K562 (cell line): ENCODE results near the gene AKT1. TPM values are rescaled to one million over a fixed set of nuclear protein-coding genes. Genes with fewer than 3 reads are reported as not detected.

ENCODE experiments used
- ATAC-seq: fragments of 200-7000 bp; cut with Tn5 transposase; 3 replicates; pipeline ENCODE4 v1.9.1; 2020; ENCODE audit warnings: moderate library complexity
- BruUV-seq: library from RNA; stranded (reverse); fragments of 400-500 nt; replicated peaks from 2 replicates; lab custom pipeline; 2021; lab: Mats Ljungman, UMichigan
- CTCF ChIA-PET: fragments of 300-600 bp; formaldehyde crosslinking; extraction: SDS; loops from one replicate; lab custom pipeline; 2021; ENCODE audit warnings: low intra/inter-chr PET ratio; lab: Yijun Ruan, JAX
- POLR2A ChIA-PET: fragments of 300-600, 350-650 bp; sonication (Branson Sonifier 250); formaldehyde crosslinking; extraction: SDS; loops from one replicate; lab custom pipeline; 2021; ENCODE audit warnings: antibody characterized with exemption, inconsistent platforms; lab: Yijun Ruan, JAX
- DNase-seq, 4 experiments: peaks; one replicate each; pipeline versions ENCODE4 v3.0.0 to v3.0.0-alpha.2; 2011 to 2018; ENCODE audit warnings: low spot score in 3 of 4, mixed read lengths in 3 of 4; ENCODE audit errors: extremely low read depth in 1 of 4
- FAIRE-seq: peaks from 2 replicates; lab custom pipeline; 2011; peaks lifted over from hg19 to GRCh38; lab: Jason Lieb, UNC
- H2AFZ ChIP-seq: 2 replicates; pipeline ENCODE4 v1.6.0; 2011; ENCODE audit warnings: low read depth, low read length, control low read depth, inconsistent platforms
- H3K27ac ChIP-seq: fragments of 200-600 bp; 3 replicates; pipeline ENCODE4 v1.8.0; 2011; ENCODE audit warnings: low read depth, mild to moderate bottlenecking, control low read depth, inconsistent platforms, low read length, moderate library complexity, mixed read lengths; ENCODE audit errors: extremely low read depth
- H3K27me3 ChIP-seq, 2 experiments: fragments of 300-600 bp in 1 of 2; 2 replicates in 1 of 2; 3 replicates in 1 of 2; pipeline versions ENCODE4 v1.6.0 to v1.8.0; 2011; ENCODE audit warnings: inconsistent platforms in 2 of 2, low read length in 2 of 2, mild to moderate bottlenecking in 1 of 2, mixed read lengths in 1 of 2, moderate library complexity in 1 of 2; ENCODE audit not compliant: control insufficient read depth in 2 of 2, insufficient read depth in 2 of 2
- H3K36me3 ChIP-seq: fragments of 300-600 bp; 3 replicates; pipeline ENCODE4 v1.8.0; 2011; ENCODE audit warnings: mild to moderate bottlenecking, low read length, inconsistent platforms; ENCODE audit not compliant: control insufficient read depth, insufficient read depth
- H3K4me1 ChIP-seq, 2 experiments: fragments of 200-600 bp in 1 of 2; replicated peaks in 1 of 2; 2 replicates in 1 of 2; 3 replicates in 1 of 2; pipeline versions ENCODE4 v1.5.1 to v1.8.0; 2011; ENCODE audit warnings: inconsistent platforms in 2 of 2, low read length in 2 of 2, mild to moderate bottlenecking in 1 of 2, mixed read lengths in 1 of 2, moderate library complexity in 1 of 2; ENCODE audit not compliant: control insufficient read depth in 2 of 2, insufficient read depth in 2 of 2
- H3K4me2 ChIP-seq: 2 replicates; pipeline ENCODE4 v1.6.1; 2011; ENCODE audit warnings: low read length, control low read depth, inconsistent platforms, mixed read lengths; ENCODE audit not compliant: insufficient read depth
- H3K4me3 ChIP-seq: fragments of 200-600 bp; sonication (generic), shearing (Covaris generic); 2 replicates; pipeline ENCODE4 v1.5.1; 2016; ENCODE audit warnings: control low read depth, inconsistent platforms
- H3K79me2 ChIP-seq: fragments of 200-600 bp; 3 replicates; pipeline ENCODE4 v1.8.0; 2011; ENCODE audit warnings: low read length, inconsistent platforms; ENCODE audit not compliant: control insufficient read depth, insufficient read depth
- H3K9ac ChIP-seq, 2 experiments: 2 replicates each; pipeline versions ENCODE4 v1.6.0 to v1.6.1; 2011; ENCODE audit warnings: low read depth in 2 of 2, low read length in 2 of 2, control low read depth in 1 of 2, inconsistent platforms in 1 of 2, mild to moderate bottlenecking in 1 of 2, mixed read lengths in 1 of 2; ENCODE audit not compliant: insufficient read depth in 1 of 2
- H3K9me1 ChIP-seq: one replicate; pipeline ENCODE4 v1.6.0; 2011; ENCODE audit warnings: inconsistent platforms, mild to moderate bottlenecking, low read length, moderate library complexity; ENCODE audit not compliant: control insufficient read depth, insufficient read depth
- H3K9me3 ChIP-seq: replicated peaks from 2 replicates; pipeline ENCODE4 v1.5.1; 2011; ENCODE audit warnings: low read depth, low read length, inconsistent platforms; ENCODE audit not compliant: control insufficient read depth, insufficient read depth
- H4K20me1 ChIP-seq: replicated peaks from 2 replicates; pipeline ENCODE4 v1.6.1; 2011; ENCODE audit warnings: low read length, inconsistent platforms, mixed read lengths; ENCODE audit not compliant: control insufficient read depth, insufficient read depth
- CEBPZ ChIP-seq: fragments of 150-350 bp; IDR thresholded peaks from 2 replicates; pipeline ENCODE4 v1.6.1; 2014; ENCODE audit warnings: low read depth, mild to moderate bottlenecking, low read length, borderline replicate concordance
- CXXC5 ChIP-seq: fragments of 250-450 bp; sonication (Bioruptor Pico); IDR thresholded peaks from 2 replicates; pipeline ENCODE4 v1.8.0; 2022; ENCODE audit warnings: inconsistent platforms, mild to moderate bottlenecking, moderate library complexity
- E2F3 ChIP-seq: fragments of 250-450 bp; sonication (Bioruptor Pico); IDR thresholded peaks from 2 replicates; pipeline ENCODE4 v1.4.0; 2020; ENCODE audit warnings: mild to moderate bottlenecking
- ETV1 ChIP-seq: fragments of 450-650 bp; conservative IDR thresholded peaks from 2 replicates; pipeline ENCODE4 v1.6.1; 2016; ENCODE audit warnings: missing genetic modification characterization, control low read depth, low read depth, missing compliant biosample characterization
- GATA2 ChIP-seq: sonication (generic); formaldehyde crosslinking; IDR thresholded peaks from 2 replicates; pipeline ENCODE4 v1.4.0; 2020; ENCODE audit warnings: mild to moderate bottlenecking, missing genetic modification reagents
- MCM2 ChIP-seq: fragments of 450-650 bp; IDR thresholded peaks from 2 replicates; pipeline ENCODE4 v1.6.1; 2017; ENCODE audit warnings: low read depth, mild to moderate bottlenecking
- PATZ1 ChIP-seq: fragments of 250-450 bp; sonication (Bioruptor Pico); IDR thresholded peaks from 2 replicates; pipeline ENCODE4 v1.5.0; 2020; ENCODE audit warnings: mild to moderate bottlenecking, borderline replicate concordance
- POLR3G ChIP-seq: IDR thresholded peaks from 2 replicates; pipeline ENCODE4 v1.6.1; 2011; ENCODE audit not compliant: insufficient read length, insufficient replicate concordance; ENCODE audit errors: extremely low read depth
- PURB ChIP-seq: sonication (generic); formaldehyde crosslinking; IDR thresholded peaks from 2 replicates; pipeline ENCODE4 v1.9.0; 2021; ENCODE audit warnings: low read depth, mild to moderate bottlenecking, missing genetic modification reagents
- RHOXF2B ChIP-seq: fragments of 250-450 bp; sonication (Bioruptor Pico); conservative IDR thresholded peaks from 2 replicates; pipeline ENCODE4 v1.5.1; 2021
- SMARCB1 ChIP-seq: IDR thresholded peaks from 2 replicates; pipeline ENCODE4 v1.6.1; 2011; ENCODE audit warnings: improper control_type of control experiment, low read depth; ENCODE audit not compliant: insufficient read length
- ZNF41 ChIP-seq: fragments of 250-450 bp; sonication (Bioruptor Pico); conservative IDR thresholded peaks from 2 replicates; pipeline ENCODE4 v1.4.0; 2020; ENCODE audit warnings: mild to moderate bottlenecking
- WGBS: fragments of 100-300 bp; shearing (Covaris generic); methylation state at CpG from one replicate; pipeline ENCODE4 v1.1.6; 2016; ENCODE audit warnings: low coverage, mixed read lengths; ENCODE audit not compliant: insufficient coverage; ENCODE audit errors: missing lambda C conversion rate; 5-methylcytosine and 5-hydroxymethylcytosine counted together
- in situ Hi-C: fragments of 300-500 bp; cut with MboI; formaldehyde crosslinking; loops from 4 replicates; pipeline ENCODE4 v1.15.0; 2018; ENCODE audit warnings: inconsistent platforms, mixed read lengths
- intact Hi-C: fragments of 100-400 bp; cut with micrococcal nuclease; formaldehyde crosslinking; loops from 2 replicates; pipeline ENCODE4 v1.14.2; 2022
- polyA plus RNA-seq, 8 experiments: library from polyadenylated mRNA; depleted of rRNA in 4 of 8; stranded (reverse) in 5 of 8; unstranded in 3 of 8; fragments of >200 nt; fragmentation: Nextera tagmentation in 2 of 8; fragmentation: Illumina TruSeq in 1 of 8; extraction: Ambion mirVana in 2 of 8; extraction: Trizol in 1 of 8; gene quantifications; 2 replicates each; pipeline versions ENCODE4 v1.2.1 to v1.2.3, GENCODE V29; 2011 to 2014; ENCODE audit warnings: inconsistent platforms in 1 of 8, missing spikeins in 1 of 8
- total RNA-seq, 7 experiments: library from RNA; depleted of rRNA in 6 of 7; stranded (reverse); fragments of >200 nt in 6 of 7; fragmentation: Illumina TruSeq in 2 of 7; extraction: Trizol in 2 of 7; gene quantifications; 2 replicates each; pipeline versions ENCODE4 v1.2.1 to v1.2.3, GENCODE V29; 2011 to 2021; ENCODE audit warnings: low replicate concordance in 1 of 7

AKT1 gene
- total and polyA plus RNA-seq, 9 of the 15 experiments (the other 6 are each of a cell fraction or from before 2014, with no cell fraction given) = 0.49 to 132 (median 75.1) TPM

- ChIA-PET POLR2A (interaction anchor here (1.7 kb wide), 1 partner anchor 15 kb away, joined by 6 read pairs; the partner anchor contains the start of gene SIVA1), CTCF (no interaction called here)
- WGBS = 54% methylated on average over 5 of the region's 5 CpGs
- H3K79me2 ChIP-seq = no peaks in the 10 kb centered on the region
- no peaks in the 10 kb centered on the region for H3K9me1 ChIP-seq
- DNase-seq (no peak), FAIRE-seq (no peak), ATAC-seq (no peak)
- no peak overlapping the region for H3K9ac ChIP-seq
- H3K4me1 ChIP-seq = peaks cover 6 to 33% of the 10 kb centered on the region in 2 experiments; a peak in 4 of 5 replicates
- H3K27me3 ChIP-seq = no peaks in the 10 kb centered on the region
- H3K4me3 ChIP-seq = no peak overlapping the region
- H3K9me3 ChIP-seq = peaks cover 6% of the 10 kb centered on the region; the same call in 1 of the 2 replicates
- no TSS peak for BruUV-seq
- H2AFZ ChIP-seq = no peak overlapping the region
- intact Hi-C loops = loop anchor here (10.0 kb wide), 1 partner anchor 107 kb away; no protein-coding TSS in a partner anchor
- peaks cover 27% of the 10 kb centered on the region; the same call in 1 of the 3 replicates for H3K36me3 ChIP-seq
- H3K4me2 ChIP-seq = no peak overlapping the region
- no peak for TF ChIP-seq CEBPZ
- TF ChIP-seq MCM2 = no peak
- no peak for TF ChIP-seq POLR3G
- TF ChIP-seq CXXC5 (CRISPR knock-in tag) = no peak
- no peak for TF ChIP-seq E2F3
- TF ChIP-seq RHOXF2B (CRISPR knock-in tag) = no peak
- TF ChIP-seq ETV1 (tag) = no peak
- TF ChIP-seq GATA2 = no peak
- no peak for TF ChIP-seq PURB (CRISPR knock-in tag)
- TF ChIP-seq ZNF41 (CRISPR knock-in tag) = no peak
- TF ChIP-seq SMARCB1 = no peak
- no peak for TF ChIP-seq PATZ1
- H4K20me1 ChIP-seq = no peaks in the 10 kb centered on the region
- no peak overlapping the region for H3K27ac ChIP-seq
- in situ Hi-C loops = loop anchor here (5.0 kb wide), 1 partner anchor 55 kb away; no protein-coding TSS in a partner anchor
Measured at GRCh38 chr14:104767634-104767918, 28.0 kb downstream of the AKT1 start.
